HG02571 (cell line): Measurements from ENCODE around the gene BCAP31.
"Not testable (repeated sequence)": the region's sequence is repeated elsewhere in the genome, so short reads cannot be mapped to it uniquely, and the experiment has no call there.

Experiments
- ATAC-seq: cut with Tn5 transposase; IDR thresholded peaks from one replicate; pipeline ENCODE4 v1.9.1; 2021; ENCODE audit warnings: mild to moderate bottlenecking, moderate library complexity; ENCODE audit not compliant: unreplicated experiment

The BCAP31 gene

GRCh38 chrX:153763298-153763932, 39.2 kb upstream of the BCAP31 start:
- ATAC-seq: no peak

GRCh38 chrX:153762626-153763173, 38.5 kb upstream of the BCAP31 start:
- no peak for ATAC-seq

- ATAC-seq: no peak
These were observed 37.7 kb upstream of the BCAP31 start for GRCh38 chrX:153761863-153762262.

- no peak for ATAC-seq
These were observed 30.9 kb upstream of the BCAP31 start for GRCh38 chrX:153755136-153755535.

GRCh38 chrX:153750127-153750774, 26.1 kb upstream of the BCAP31 start:
- no peak for ATAC-seq

GRCh38 chrX:153749017-153749416, 24.8 kb upstream of the BCAP31 start:
- not testable (repeated sequence) for ATAC-seq

- not testable (repeated sequence) for ATAC-seq
These were observed 22.8 kb upstream of the BCAP31 start for GRCh38 chrX:153746991-153747390.

- no peak for ATAC-seq
These were observed 22.2 kb upstream of the BCAP31 start for GRCh38 chrX:153746359-153746758.

- ATAC-seq: not testable (repeated sequence)
These were observed 20.9 kb upstream of the BCAP31 start for GRCh38 chrX:153745067-153745433.

- ATAC-seq: no peak
These were observed 20.3 kb upstream of the BCAP31 start for GRCh38 chrX:153744210-153745066.

- not testable (repeated sequence) for ATAC-seq
These were observed 19.5 kb upstream of the BCAP31 start for GRCh38 chrX:153743468-153744209.

GRCh38 chrX:153742796-153743467, 18.7 kb upstream of the BCAP31 start:
- ATAC-seq: not testable (repeated sequence)

GRCh38 chrX:153742111-153742510, 17.9 kb upstream of the BCAP31 start:
- ATAC-seq: not testable (repeated sequence)

GRCh38 chrX:153741446-153741845, 17.3 kb upstream of the BCAP31 start:
- ATAC-seq: no peak

- no peak for ATAC-seq
These were observed 16.5 kb upstream of the BCAP31 start for GRCh38 chrX:153740631-153741222.

GRCh38 chrX:153739754-153740486, 15.7 kb upstream of the BCAP31 start:
- no peak for ATAC-seq

- ATAC-seq: no peak
These were observed 13.9 kb upstream of the BCAP31 start for GRCh38 chrX:153738056-153738605.

GRCh38 chrX:153736871-153737441, 12.8 kb upstream of the BCAP31 start:
- no peak for ATAC-seq
